Measurements from ENCODE around the gene TNFRSF21. TPM values are rescaled to one million over a fixed set of nuclear protein-coding genes. Genes with fewer than 3 reads are reported as not detected.

Gene TNFRSF21
- total RNA-seq, 1 donor from 2014 or later = 46.3 TPM

DNA sequence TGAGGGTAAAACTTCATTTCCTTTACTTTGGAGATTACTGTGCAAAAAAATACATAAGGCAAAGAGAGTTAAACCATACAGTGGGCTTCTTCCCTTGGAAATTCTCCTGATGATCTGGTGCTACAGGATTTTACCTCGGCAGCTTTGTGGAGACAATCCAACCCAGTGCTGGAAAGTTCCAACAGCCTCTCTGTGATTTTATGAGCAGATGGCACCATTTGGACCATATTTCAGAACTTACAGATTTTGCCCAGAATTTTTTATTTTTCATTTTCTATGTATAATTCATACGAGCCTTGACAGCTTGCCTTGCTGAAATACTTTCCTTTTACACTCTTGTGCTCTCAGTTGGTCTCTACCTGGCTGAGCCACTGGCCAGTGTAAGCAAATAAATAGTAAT, 43.3 kb upstream of the TNFRSF21 start:
- Mint-ChIP-seq H3K27ac (no peak overlapping the region), H3K9me3 (ENCODE audit: low read depth) (no peaks in the 10 kb centered on the region), H3K4me3 (ENCODE audit: low read depth) (no peak overlapping the region), H3K4me1 (ENCODE audit: low read depth) (no peaks in the 10 kb centered on the region), H3K36me3 (ENCODE audit: insufficient read depth) (no peaks in the 10 kb centered on the region), H3K27me3 (no peaks in the 10 kb centered on the region)
- TF ChIP-seq, protein P1, sequence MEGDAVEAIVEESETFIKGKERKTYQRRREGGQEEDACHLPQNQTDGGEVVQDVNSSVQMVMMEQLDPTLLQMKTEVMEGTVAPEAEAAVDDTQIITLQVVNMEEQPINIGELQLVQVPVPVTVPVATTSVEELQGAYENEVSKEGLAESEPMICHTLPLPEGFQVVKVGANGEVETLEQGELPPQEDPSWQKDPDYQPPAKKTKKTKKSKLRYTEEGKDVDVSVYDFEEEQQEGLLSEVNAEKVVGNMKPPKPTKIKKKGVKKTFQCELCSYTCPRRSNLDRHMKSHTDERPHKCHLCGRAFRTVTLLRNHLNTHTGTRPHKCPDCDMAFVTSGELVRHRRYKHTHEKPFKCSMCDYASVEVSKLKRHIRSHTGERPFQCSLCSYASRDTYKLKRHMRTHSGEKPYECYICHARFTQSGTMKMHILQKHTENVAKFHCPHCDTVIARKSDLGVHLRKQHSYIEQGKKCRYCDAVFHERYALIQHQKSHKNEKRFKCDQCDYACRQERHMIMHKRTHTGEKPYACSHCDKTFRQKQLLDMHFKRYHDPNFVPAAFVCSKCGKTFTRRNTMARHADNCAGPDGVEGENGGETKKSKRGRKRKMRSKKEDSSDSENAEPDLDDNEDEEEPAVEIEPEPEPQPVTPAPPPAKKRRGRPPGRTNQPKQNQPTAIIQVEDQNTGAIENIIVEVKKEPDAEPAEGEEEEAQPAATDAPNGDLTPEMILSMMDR (IDR thresholded peaks at IDR 0.05; ENCODE audit: unreplicated experiment) = no peak
- DNase-seq (ENCODE audit: low spot score, unreplicated experiment) = no peak

DNA sequence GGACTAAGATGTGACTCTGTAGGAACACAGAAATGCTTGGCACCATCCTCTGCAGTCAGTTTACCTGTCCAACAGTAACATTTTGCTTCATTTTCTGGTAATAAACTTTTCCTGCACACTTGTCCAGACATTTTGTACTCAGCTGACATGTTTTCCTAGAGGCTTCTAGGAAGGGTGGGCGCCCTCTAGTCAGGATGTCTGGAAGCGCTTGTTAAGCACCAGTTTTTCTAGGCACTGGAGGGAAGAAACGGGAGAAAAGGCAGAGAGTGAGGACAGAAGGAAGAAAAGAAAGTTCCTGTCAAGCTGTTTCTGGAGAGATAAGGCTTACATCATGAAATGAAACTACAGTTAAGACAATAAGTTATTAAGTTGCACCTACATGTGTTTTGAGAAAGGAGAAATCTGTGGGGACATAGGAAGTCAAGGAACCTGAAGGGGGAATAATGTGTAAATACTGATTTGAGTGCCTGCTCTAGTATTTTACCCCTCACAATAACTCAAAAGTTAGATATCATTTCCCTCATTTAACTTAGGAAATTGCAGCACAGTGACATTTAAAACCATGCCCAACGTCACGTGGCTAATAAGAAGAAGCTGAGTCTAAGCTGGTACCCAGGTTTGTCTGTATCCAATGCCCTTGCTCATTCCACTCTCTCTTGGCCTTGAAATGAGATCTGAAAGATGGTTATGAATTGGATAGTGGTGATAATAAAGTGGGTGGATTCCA, 42.7 kb upstream of the TNFRSF21 start:
- H3K27ac Mint-ChIP-seq = no peak overlapping the region
- H3K4me1 Mint-ChIP-seq (ENCODE audit: low read depth) = no peaks in the 10 kb centered on the region
- no peak for DNase-seq (ENCODE audit: low spot score, unreplicated experiment)
- H3K27me3 Mint-ChIP-seq = no peaks in the 10 kb centered on the region
- no peaks in the 10 kb centered on the region for H3K36me3 Mint-ChIP-seq (ENCODE audit: insufficient read depth)
- TF ChIP-seq, protein P1 (IDR thresholded peaks at IDR 0.05; ENCODE audit: unreplicated experiment) = peak; percentile 21
- H3K4me3 Mint-ChIP-seq (ENCODE audit: low read depth) = no peak overlapping the region
- H3K9me3 Mint-ChIP-seq (ENCODE audit: low read depth) = no peaks in the 10 kb centered on the region

DNA sequence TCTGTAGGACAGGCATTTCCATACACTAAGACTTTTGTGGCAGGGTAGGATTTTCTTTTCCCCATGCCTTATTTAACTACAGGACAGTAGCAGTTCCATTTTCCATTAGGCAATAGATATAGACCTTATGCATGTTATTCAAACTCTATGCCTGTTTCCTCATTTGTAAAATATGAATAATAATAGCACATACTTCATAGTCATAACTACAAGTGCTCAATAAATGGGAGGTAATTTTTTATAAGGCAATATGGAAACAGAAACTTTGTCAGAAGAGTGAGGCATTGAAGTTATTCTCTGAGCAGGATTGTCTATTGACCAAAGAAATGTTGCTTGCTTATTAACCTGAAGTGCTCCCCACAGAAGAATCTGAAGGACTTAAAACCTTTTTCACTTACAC, 41.9 kb upstream of the TNFRSF21 start:
- no peak for DNase-seq (ENCODE audit: low spot score, unreplicated experiment)
- Mint-ChIP-seq H3K27ac (no peak overlapping the region), H3K4me3 (ENCODE audit: low read depth) (no peak overlapping the region), H3K4me1 (ENCODE audit: low read depth) (no peaks in the 10 kb centered on the region), H3K9me3 (ENCODE audit: low read depth) (no peaks in the 10 kb centered on the region), H3K27me3 (no peaks in the 10 kb centered on the region), H3K36me3 (ENCODE audit: insufficient read depth) (no peaks in the 10 kb centered on the region)
- TF ChIP-seq, protein P1 (IDR thresholded peaks at IDR 0.05; ENCODE audit: unreplicated experiment) = no peak

DNA sequence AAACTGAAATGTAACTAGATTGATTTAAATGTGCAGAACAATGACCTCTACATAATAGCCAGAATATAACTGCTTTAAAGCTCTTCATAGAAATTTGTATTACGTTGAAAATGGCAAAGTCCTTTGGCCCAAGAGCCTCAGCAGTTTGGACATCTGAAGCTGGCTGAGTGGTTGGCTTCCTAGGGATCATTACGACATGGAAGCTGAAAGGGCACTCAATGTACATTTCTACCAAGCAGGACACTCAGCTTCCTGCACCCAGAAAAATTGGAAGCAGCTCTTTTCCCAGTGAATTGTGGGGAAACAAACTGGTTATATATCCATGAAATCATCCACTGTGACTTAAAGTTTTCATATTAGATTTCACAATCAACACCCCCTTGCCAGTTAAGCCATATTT, 40.2 kb upstream of the TNFRSF21 start:
- H3K27me3 Mint-ChIP-seq = no peaks in the 10 kb centered on the region
- no peak for DNase-seq (ENCODE audit: low spot score, unreplicated experiment)
- no peak overlapping the region for H3K27ac Mint-ChIP-seq
- no peak overlapping the region for H3K4me3 Mint-ChIP-seq (ENCODE audit: low read depth)
- H3K4me1 Mint-ChIP-seq (ENCODE audit: low read depth) = no peaks in the 10 kb centered on the region
- TF ChIP-seq, protein P1 (IDR thresholded peaks at IDR 0.05; ENCODE audit: unreplicated experiment) = no peak
- H3K36me3 Mint-ChIP-seq (ENCODE audit: insufficient read depth) = no peaks in the 10 kb centered on the region
- H3K9me3 Mint-ChIP-seq (ENCODE audit: low read depth) = no peaks in the 10 kb centered on the region

DNA sequence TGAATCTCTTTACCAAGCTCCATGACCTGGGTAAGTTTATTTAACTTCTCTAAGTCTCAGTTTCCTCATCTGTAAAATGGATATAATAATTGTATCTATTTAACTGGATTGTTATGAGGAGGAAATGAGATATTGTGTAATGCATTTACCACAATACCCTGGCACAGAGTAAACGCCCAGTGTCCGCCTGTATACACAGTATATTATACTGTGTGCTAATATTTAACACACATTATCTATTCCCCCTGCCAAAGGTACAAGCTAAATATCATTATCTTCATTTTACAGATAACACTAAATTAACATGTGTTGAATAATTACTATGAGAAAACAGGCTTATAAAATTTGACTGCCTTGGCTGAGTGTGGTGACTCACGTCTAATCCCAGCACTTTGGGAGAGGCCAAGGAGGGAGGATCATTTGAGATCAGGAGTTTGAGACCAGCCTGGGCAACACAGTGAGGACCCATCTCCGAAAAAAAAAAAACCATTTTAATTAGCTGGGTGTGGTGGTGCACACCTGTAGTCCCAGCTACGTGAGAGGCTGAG, 38.7 kb upstream of the TNFRSF21 start:
- TF ChIP-seq, protein P1 (IDR thresholded peaks at IDR 0.05; ENCODE audit: unreplicated experiment) = no peak
- DNase-seq (ENCODE audit: low spot score, unreplicated experiment) = no peak
- Mint-ChIP-seq H3K27me3 (peaks cover 11% of the 10 kb centered on the region), H3K36me3 (ENCODE audit: insufficient read depth) (no peaks in the 10 kb centered on the region), H3K27ac (no peak overlapping the region), H3K9me3 (ENCODE audit: low read depth) (no peaks in the 10 kb centered on the region), H3K4me3 (ENCODE audit: low read depth) (no peak overlapping the region), H3K4me1 (ENCODE audit: low read depth) (no peaks in the 10 kb centered on the region)
